GM12873 (cell line): Measurements from ENCODE around the gene CAPN7.

ENCODE experiments used
- CTCF ChIP-seq: IDR thresholded peaks from 2 replicates; pipeline ENCODE4 v1.5.1; 2012; ENCODE audit warnings: low read depth, mild to moderate bottlenecking, moderate library complexity, low read length, control low read depth; ENCODE audit not compliant: insufficient read depth; ENCODE audit errors: missing control alignments

CAPN7 gene

GRCh38 chr3:15171096-15171495 lies 35.0 kb upstream of the CAPN7 start:
- no peak for TF ChIP-seq CTCF

GRCh38 chr3:15172806-15173205 lies 33.2 kb upstream of the CAPN7 start:
- no peak for TF ChIP-seq CTCF

- no peak for TF ChIP-seq CTCF
Measured at GRCh38 chr3:15174953-15175352, 31.1 kb upstream of the CAPN7 start.

- TF ChIP-seq CTCF: no peak
Measured at GRCh38 chr3:15175605-15176004, 30.4 kb upstream of the CAPN7 start.

GRCh38 chr3:15180042-15180611 lies 25.9 kb upstream of the CAPN7 start:
- TF ChIP-seq CTCF: no peak

GRCh38 chr3:15181511-15181910 lies 24.5 kb upstream of the CAPN7 start:
- no peak for TF ChIP-seq CTCF

- no peak for TF ChIP-seq CTCF
Measured at GRCh38 chr3:15181963-15182362, 24.1 kb upstream of the CAPN7 start.
